ENCODE results near the gene PARD6G.

- TF ChIP-seq CTCF (CRISPR knock-in tag; IDR thresholded peaks at IDR 0.05) = no peak
- TF ChIP-seq ZNF121 (CRISPR knock-in tag; IDR thresholded peaks at IDR 0.05) = no peak
- no peak for TF ChIP-seq PRDM15 (CRISPR knock-in tag; IDR thresholded peaks at IDR 0.05)
- no peak for TF ChIP-seq MAFK (conservative IDR thresholded peaks at IDR 0.05 in 1 of 2, IDR thresholded peaks at IDR 0.05 in 1 of 2; ENCODE audit: low read length in 2 of 2)
- TF ChIP-seq EP300 (IDR thresholded peaks at IDR 0.05; ENCODE audit: low read depth in 2 of 2, low read length in 2 of 2) = no peak
- no peak for TF ChIP-seq EP300 (CRISPR knock-in tag; IDR thresholded peaks at IDR 0.05; ENCODE audit: borderline replicate concordance)
- no peak for TF ChIP-seq FOXP1 (IDR thresholded peaks at IDR 0.05)
- TF ChIP-seq FOXP1 (CRISPR knock-in tag; IDR thresholded peaks at IDR 0.05) = no peak
- TF ChIP-seq POLR2A (IDR thresholded peaks at IDR 0.05; ENCODE audit: insufficient read depth in 1 of 2, low read depth in 2 of 2, low read length in 2 of 2) = no peak
- no peak for TF ChIP-seq EZH2 (conservative IDR thresholded peaks at IDR 0.05; ENCODE audit: low read depth, low read length)
Measured at GRCh38 chr18:80168982-80169381, 78.3 kb downstream of the PARD6G start.

All from HepG2 (cell line).